Natural killer cell (primary cell): ENCODE data around the gene SEC61G. TPM values are rescaled to one million over a fixed set of nuclear protein-coding genes. Genes with fewer than 3 reads are reported as not detected.
A peak's percentile ranks its signal among the peaks of the same experiment; 100 is the strongest.

Source experiments
- ATAC-seq, 3 donors: fragments of 150-1000 bp in 2 of 3; fragments of 200-7000 bp in 1 of 3; cut with Tn5 transposase; 1 replicate in 1 of 3; 2 replicates in 2 of 3; pipeline ENCODE4 v1.10.0; 2021; ENCODE audit warnings: mild to moderate bottlenecking in 2 of 3, moderate library complexity in 2 of 3
- DNase-seq, 2 donors: peaks; one replicate each; pipeline versions ENCODE4 v3.0.0 to v3.0.0-alpha.2; 2013 to 2021; ENCODE audit warnings: mixed read lengths in 1 of 2
- H3K27ac ChIP-seq: one replicate; pipeline ENCODE4 v1.5.1; 2013; ENCODE audit warnings: mild to moderate bottlenecking, low read length
- H3K27me3 ChIP-seq: one replicate; pipeline ENCODE4 v1.6.1; 2013; ENCODE audit warnings: low read length; ENCODE audit not compliant: control insufficient read depth, insufficient read depth
- H3K36me3 ChIP-seq: one replicate; pipeline ENCODE4 v1.6.1; 2013; ENCODE audit warnings: low read length; ENCODE audit not compliant: control insufficient read depth, insufficient read depth
- H3K4me1 ChIP-seq: one replicate; pipeline ENCODE4 v1.6.1; 2013; ENCODE audit warnings: low read length; ENCODE audit not compliant: control insufficient read depth, insufficient read depth
- H3K4me3 ChIP-seq: one replicate; pipeline ENCODE4 v1.5.1; 2013; ENCODE audit warnings: low read length
- H3K9me3 ChIP-seq: one replicate; pipeline ENCODE4 v1.6.1; 2013; ENCODE audit warnings: low read length; ENCODE audit not compliant: control insufficient read depth, insufficient read depth
- H3K27ac Mint-ChIP-seq, 2 donors: one replicate each; pipeline ENCODE4 v1.8.0; 2022; ENCODE audit warnings: mild to moderate bottlenecking in 2 of 2, mixed read lengths in 2 of 2, moderate library complexity in 1 of 2
- H3K27me3 Mint-ChIP-seq, 2 donors: one replicate each; pipeline ENCODE4 v1.8.0; 2022; ENCODE audit warnings: low read depth in 2 of 2, mixed read lengths in 2 of 2
- H3K36me3 Mint-ChIP-seq: one replicate; pipeline ENCODE4 v1.8.0; 2022; ENCODE audit warnings: mixed read lengths
- H3K4me1 Mint-ChIP-seq, 2 donors: one replicate each; pipeline ENCODE4 v1.8.0; 2022; ENCODE audit warnings: mixed read lengths in 2 of 2
- H3K4me3 Mint-ChIP-seq: one replicate; pipeline ENCODE4 v1.8.0; 2022; ENCODE audit warnings: mild to moderate bottlenecking, moderate library complexity, mixed read lengths
- H3K9me3 Mint-ChIP-seq, 2 donors: one replicate each; pipeline ENCODE4 v1.8.0; 2022; ENCODE audit warnings: mixed read lengths in 2 of 2
- CTCF ChIP-seq: fragments of 200-600 bp; IDR thresholded peaks from one replicate; pipeline ENCODE4 v1.8.0; 2022; ENCODE audit warnings: antibody characterized with exemption
- WGBS: methylation state at CpG from one replicate; pipeline ENCODE4 v1.1.7; 2013; ENCODE audit warnings: missing lambda C conversion rate; ENCODE audit not compliant: insufficient coverage; 5-methylcytosine and 5-hydroxymethylcytosine counted together
- intact Hi-C: fragments of 100-400 bp; cut with micrococcal nuclease; formaldehyde crosslinking; loops from one replicate; pipeline ENCODE4 v1.14.2; 2022
- total RNA-seq, 4 donors: library from RNA; stranded (reverse); fragments of 120-200 nt in 1 of 4; gene quantifications; one replicate each; pipeline versions ENCODE4 v1.2.3 to v1.2.4, GENCODE V29; 2013 to 2022

The SEC61G gene
- total RNA-seq: 10 to 100 TPM; 38.4 to 54.1 (median 41.0) TPM
- total RNA-seq (2013): 104 TPM

GRCh38 chr7:54758702-54759592 lies at the start of gene SEC61G:
Gene SEC61G, minus strand, starts transcription at chr7:54759211. Its CDS starts 1,623 bp downstream, at chr7:54757588.
- peaks cover 5 to 11% of the 10 kb centered on the region in 2 donors for H3K27me3 Mint-ChIP-seq
- ATAC-seq (peak; percentile 98), DNase-seq (peak; percentile 94 to 99)
- Histone ChIP-seq H3K9me3 (no peaks in the 10 kb centered on the region), H3K27me3 (no peaks in the 10 kb centered on the region), H3K4me1 (peaks cover 6% of the 10 kb centered on the region), H3K4me3 (peak within 1 kb of the TSS; percentile 65), H3K27ac (peak within 1 kb of the TSS; percentile 70), H3K36me3 (peaks cover 17% of the 10 kb centered on the region)
- intact Hi-C loops: loop anchor here (5.0 kb wide), 2 partner anchors 498 to 1348 kb away; partner anchors contain the start of gene CHCHD2
- no peaks in the 10 kb centered on the region for H3K9me3 Mint-ChIP-seq
- H3K36me3 Mint-ChIP-seq: no peaks in the 10 kb centered on the region
- under 1% methylated on average over 70 of the region's 72 CpGs for WGBS
- peaks cover 22 to 37% of the 10 kb centered on the region in 2 donors for H3K4me1 Mint-ChIP-seq
- peak within 1 kb of the TSS; percentile 97 for H3K4me3 Mint-ChIP-seq
- peak within 1 kb of the TSS; percentile 89 to 91 for H3K27ac Mint-ChIP-seq
- TF ChIP-seq CTCF: no peak

GRCh38 chr7:54802841-54803240 lies 43.8 kb upstream of the SEC61G start:
- no peak overlapping the region for H3K27ac ChIP-seq
- H3K27me3 ChIP-seq: no peaks in the 10 kb centered on the region
- no peak overlapping the region for H3K4me3 ChIP-seq
- no peaks in the 10 kb centered on the region for H3K36me3 ChIP-seq
- no peak overlapping the region for H3K4me3 Mint-ChIP-seq
- no peak for TF ChIP-seq CTCF
- H3K9me3 ChIP-seq: no peaks in the 10 kb centered on the region
- H3K36me3 Mint-ChIP-seq: no peaks in the 10 kb centered on the region
- H3K27me3 Mint-ChIP-seq: peaks cover 5 to 7% of the 10 kb centered on the region in 2 donors
- no peak for ATAC-seq
- H3K9me3 Mint-ChIP-seq: no peaks in the 10 kb centered on the region
- no peak for DNase-seq
- intact Hi-C loops: no loop called here
- 69% methylated on average over 3 of the region's 4 CpGs for WGBS
- H3K4me1 ChIP-seq: no peaks in the 10 kb centered on the region
- H3K27ac Mint-ChIP-seq: no peak overlapping the region
- no peaks in the 10 kb centered on the region for H3K4me1 Mint-ChIP-seq

GRCh38 chr7:54802114-54802513 lies 43.1 kb upstream of the SEC61G start:
- Histone ChIP-seq H3K4me3 (no peak overlapping the region), H3K9me3 (no peaks in the 10 kb centered on the region), H3K36me3 (no peaks in the 10 kb centered on the region), H3K27me3 (no peaks in the 10 kb centered on the region), H3K27ac (no peak overlapping the region), H3K4me1 (no peaks in the 10 kb centered on the region)
- no peak for TF ChIP-seq CTCF
- Mint-ChIP-seq H3K36me3 (no peaks in the 10 kb centered on the region), H3K27ac (no peak overlapping the region), H3K27me3 (peaks cover 5 to 7% of the 10 kb centered on the region in 2 donors), H3K4me1 (no peaks in the 10 kb centered on the region), H3K4me3 (no peak overlapping the region), H3K9me3 (no peaks in the 10 kb centered on the region)
- DNase-seq (no peak), ATAC-seq (no peak)
- 76% methylated on average over 8 of the region's 11 CpGs for WGBS
- intact Hi-C loops: no loop called here
